Ishikawa (cell line): ENCODE measurements around the gene HCN4.

ENCODE experiments used
- CEBPB ChIP-seq: IDR thresholded peaks from 2 replicates; pipeline ENCODE4 v1.6.1; 2012
- CREB1 ChIP-seq: IDR thresholded peaks from 2 replicates; pipeline ENCODE4 v1.6.1; 2012; ENCODE audit warnings: low read depth
- EGR1 ChIP-seq: IDR thresholded peaks from 2 replicates; pipeline ENCODE4 v1.6.1; 2012
- EP300 ChIP-seq: IDR thresholded peaks from 2 replicates; pipeline ENCODE4 v1.6.1; 2012; ENCODE audit warnings: borderline replicate concordance
- FOXM1 ChIP-seq: IDR thresholded peaks from 2 replicates; pipeline ENCODE4 v1.6.1; 2012; ENCODE audit warnings: low read depth, borderline replicate concordance
- NFIC ChIP-seq: IDR thresholded peaks from 2 replicates; pipeline ENCODE4 v1.6.1; 2012
- RAD21 ChIP-seq: IDR thresholded peaks from 2 replicates; pipeline ENCODE4 v1.6.1; 2012; ENCODE audit warnings: low read depth
- TAF1 ChIP-seq: IDR thresholded peaks from 2 replicates; pipeline ENCODE4 v1.6.1; 2012; ENCODE audit warnings: low read depth, mild to moderate bottlenecking
- TCF12 ChIP-seq: IDR thresholded peaks from 2 replicates; pipeline ENCODE4 v1.6.1; 2012; ENCODE audit warnings: low read depth
- TEAD4 ChIP-seq: IDR thresholded peaks from 2 replicates; pipeline ENCODE4 v1.6.1; 2012
- YY1 ChIP-seq: IDR thresholded peaks from 2 replicates; pipeline ENCODE4 v1.6.1; 2012; ENCODE audit warnings: low read depth
- ZBTB7A ChIP-seq: IDR thresholded peaks from 2 replicates; pipeline ENCODE4 v1.6.1; 2012; ENCODE audit warnings: low read depth
- TF ChIP-seq, protein P1 (sequence below): IDR thresholded peaks from 2 replicates; pipeline ENCODE4 v1.6.1; 2012
- TF ChIP-seq, protein P2 (sequence below): IDR thresholded peaks from 2 replicates; pipeline ENCODE4 v1.6.1; 2012
- TF ChIP-seq, protein P3 (sequence below): IDR thresholded peaks from 2 replicates; pipeline ENCODE4 v1.6.1; 2012; ENCODE audit warnings: low read depth, mild to moderate bottlenecking

The HCN4 gene

DNA sequence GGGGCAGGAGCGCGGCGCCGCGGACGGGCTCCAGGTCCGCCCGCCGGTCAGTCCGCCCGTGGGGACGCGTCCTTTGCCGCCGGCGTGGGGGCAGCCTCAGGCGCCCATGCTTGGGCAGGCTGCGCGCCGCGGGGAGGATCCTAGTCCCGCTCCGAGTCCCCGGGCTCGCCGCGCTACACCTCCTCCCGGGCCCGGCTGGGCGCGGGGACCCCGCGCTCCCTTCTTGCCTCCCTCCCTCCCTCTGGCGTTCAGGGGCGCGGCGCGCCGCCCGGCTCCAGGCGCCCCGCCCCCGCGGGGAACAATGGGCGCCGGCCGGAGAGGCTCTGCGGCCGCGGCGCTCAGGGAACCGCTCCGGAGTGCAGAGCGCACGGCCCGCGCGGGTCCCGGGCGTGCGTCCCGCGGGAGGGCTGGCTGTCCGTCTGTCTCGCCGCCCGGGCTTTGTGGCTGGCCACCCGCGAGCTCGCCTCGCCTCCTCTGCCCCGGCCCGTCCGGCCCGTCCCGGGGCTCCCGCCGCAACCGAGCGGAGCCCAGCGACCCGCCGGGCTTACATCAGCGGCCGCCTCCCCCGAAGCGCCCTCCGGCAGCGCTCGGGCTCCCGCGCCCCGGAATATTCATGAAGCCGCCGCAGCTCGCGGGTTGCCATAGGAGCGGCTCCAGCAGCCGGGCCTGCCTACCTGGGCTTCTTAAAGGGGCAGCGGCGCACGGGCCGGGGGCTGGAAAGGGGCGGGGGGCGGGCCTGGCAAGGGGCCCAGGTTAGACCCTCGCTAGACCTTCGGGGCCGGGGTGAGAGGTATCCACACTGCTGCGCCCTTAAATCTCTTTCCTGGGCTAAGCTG is at the start of gene HCN4:
Gene HCN4, minus strand, starts transcription at position 658 of the 836 bp plus-strand sequence. CDS start 688 bp downstream, outside the sequence.
- TF ChIP-seq CEBPB (no peak), RAD21 (no peak), EGR1 (no peak), TAF1 (no peak), TCF12 (no peak), CREB1 (no peak), EP300 (no peak), NFIC (no peak), YY1 (no peak), FOXM1 (no peak)
- TF ChIP-seq, protein P1, sequence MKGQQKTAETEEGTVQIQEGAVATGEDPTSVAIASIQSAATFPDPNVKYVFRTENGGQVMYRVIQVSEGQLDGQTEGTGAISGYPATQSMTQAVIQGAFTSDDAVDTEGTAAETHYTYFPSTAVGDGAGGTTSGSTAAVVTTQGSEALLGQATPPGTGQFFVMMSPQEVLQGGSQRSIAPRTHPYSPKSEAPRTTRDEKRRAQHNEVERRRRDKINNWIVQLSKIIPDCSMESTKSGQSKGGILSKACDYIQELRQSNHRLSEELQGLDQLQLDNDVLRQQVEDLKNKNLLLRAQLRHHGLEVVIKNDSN, result no peak
- TF ChIP-seq, protein P2, sequence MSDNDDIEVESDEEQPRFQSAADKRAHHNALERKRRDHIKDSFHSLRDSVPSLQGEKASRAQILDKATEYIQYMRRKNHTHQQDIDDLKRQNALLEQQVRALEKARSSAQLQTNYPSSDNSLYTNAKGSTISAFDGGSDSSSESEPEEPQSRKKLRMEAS, result no peak

DNA sequence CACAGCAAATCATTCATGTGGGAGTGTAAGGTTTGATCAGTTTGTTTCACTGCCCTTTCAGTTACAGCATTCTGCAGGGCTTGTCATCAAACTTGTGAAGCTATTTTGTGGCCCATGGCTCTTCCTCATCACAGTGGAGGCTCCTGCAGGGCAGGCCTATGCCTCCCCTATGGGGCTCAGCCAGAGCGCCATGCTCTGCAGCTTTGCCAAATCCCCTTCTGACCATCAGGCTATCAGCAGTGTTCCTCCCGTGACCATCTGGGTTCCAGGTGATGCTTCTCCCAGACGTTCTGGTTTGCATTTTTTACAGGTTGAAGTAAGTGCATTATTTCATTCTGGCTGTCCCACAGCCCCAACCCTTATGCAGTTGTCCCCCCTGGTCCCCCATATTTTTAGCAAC is 46.1 kb upstream of the HCN4 start:
- TF ChIP-seq, protein P3, sequence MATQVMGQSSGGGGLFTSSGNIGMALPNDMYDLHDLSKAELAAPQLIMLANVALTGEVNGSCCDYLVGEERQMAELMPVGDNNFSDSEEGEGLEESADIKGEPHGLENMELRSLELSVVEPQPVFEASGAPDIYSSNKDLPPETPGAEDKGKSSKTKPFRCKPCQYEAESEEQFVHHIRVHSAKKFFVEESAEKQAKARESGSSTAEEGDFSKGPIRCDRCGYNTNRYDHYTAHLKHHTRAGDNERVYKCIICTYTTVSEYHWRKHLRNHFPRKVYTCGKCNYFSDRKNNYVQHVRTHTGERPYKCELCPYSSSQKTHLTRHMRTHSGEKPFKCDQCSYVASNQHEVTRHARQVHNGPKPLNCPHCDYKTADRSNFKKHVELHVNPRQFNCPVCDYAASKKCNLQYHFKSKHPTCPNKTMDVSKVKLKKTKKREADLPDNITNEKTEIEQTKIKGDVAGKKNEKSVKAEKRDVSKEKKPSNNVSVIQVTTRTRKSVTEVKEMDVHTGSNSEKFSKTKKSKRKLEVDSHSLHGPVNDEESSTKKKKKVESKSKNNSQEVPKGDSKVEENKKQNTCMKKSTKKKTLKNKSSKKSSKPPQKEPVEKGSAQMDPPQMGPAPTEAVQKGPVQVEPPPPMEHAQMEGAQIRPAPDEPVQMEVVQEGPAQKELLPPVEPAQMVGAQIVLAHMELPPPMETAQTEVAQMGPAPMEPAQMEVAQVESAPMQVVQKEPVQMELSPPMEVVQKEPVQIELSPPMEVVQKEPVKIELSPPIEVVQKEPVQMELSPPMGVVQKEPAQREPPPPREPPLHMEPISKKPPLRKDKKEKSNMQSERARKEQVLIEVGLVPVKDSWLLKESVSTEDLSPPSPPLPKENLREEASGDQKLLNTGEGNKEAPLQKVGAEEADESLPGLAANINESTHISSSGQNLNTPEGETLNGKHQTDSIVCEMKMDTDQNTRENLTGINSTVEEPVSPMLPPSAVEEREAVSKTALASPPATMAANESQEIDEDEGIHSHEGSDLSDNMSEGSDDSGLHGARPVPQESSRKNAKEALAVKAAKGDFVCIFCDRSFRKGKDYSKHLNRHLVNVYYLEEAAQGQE, result no peak
- no peak for TF ChIP-seq FOXM1
- TF ChIP-seq YY1, result no peak
- TF ChIP-seq TAF1, result no peak
- no peak for TF ChIP-seq NFIC

DNA sequence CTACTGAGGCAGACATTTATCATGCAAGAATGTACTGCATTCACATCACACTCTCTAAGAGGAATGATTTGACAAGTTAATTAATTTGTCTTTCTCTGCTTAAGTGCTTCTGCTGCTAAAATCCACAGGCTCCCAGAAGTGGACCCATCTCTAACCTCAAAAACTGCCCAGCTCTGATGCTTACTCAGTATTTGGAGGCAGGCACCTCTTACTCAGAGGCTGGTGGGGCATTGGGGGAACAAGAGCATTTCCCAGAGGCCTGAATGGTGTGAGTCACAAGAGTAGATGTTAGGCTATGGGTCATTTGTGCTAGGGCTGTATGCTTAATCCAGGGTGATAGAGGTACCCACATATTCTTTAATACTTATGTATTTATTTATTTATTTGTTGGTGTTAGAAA is 34.4 kb upstream of the HCN4 start:
- TF ChIP-seq FOXM1 (no peak), CEBPB (no peak), EP300 (no peak), TCF12 (no peak), YY1 (no peak), CREB1 (no peak), TAF1 (no peak), NFIC (no peak), EGR1 (no peak)

DNA sequence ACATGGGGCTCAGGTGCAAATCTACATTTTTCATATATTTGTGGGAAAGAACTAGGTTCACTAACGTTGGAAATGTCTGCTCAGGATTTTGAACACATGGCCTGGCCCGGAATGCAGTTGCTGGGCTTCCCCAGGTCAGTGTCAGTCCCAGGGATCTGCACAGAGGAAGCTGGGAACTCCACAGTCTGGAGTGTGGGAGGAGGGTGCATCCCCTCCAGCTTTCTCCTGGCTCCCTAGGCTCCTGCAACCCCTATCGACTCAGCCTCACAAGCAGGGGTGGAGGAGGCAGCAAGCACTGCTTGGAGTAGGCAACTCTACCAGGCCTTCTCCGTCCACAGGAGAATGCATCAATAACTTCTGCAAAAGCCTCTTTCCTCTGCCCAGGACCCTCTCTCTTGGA is 30.1 kb upstream of the HCN4 start:
- TF ChIP-seq, protein P2, result no peak
- TF ChIP-seq NFIC (no peak), TEAD4 (no peak), CEBPB (no peak), TAF1 (no peak), FOXM1 (no peak), YY1 (no peak), CREB1 (no peak), RAD21 (no peak), ZBTB7A (no peak), TCF12 (no peak), EP300 (no peak), EGR1 (no peak)
- TF ChIP-seq, protein P3, result no peak
- TF ChIP-seq, protein P1, result no peak

DNA sequence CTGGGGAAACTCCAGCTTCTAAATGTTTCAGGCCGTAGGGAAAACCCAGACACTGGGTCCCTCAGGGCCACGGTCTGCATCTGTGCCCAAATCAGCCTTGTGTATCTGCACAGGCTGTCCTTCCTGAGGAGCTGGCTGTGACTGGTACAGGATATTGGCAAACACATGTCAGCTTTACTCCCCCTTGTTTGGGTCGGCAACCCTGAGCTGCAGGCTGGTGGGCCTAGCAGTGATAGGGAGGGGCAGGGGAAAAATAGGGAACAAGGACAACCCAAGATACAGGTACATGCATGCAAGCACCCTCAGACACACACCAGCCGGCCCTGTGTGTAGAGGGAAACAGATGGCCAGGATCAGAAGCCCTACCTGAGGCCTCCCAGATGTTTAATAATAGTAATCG is 28.7 kb upstream of the HCN4 start:
- no peak for TF ChIP-seq RAD21

DNA sequence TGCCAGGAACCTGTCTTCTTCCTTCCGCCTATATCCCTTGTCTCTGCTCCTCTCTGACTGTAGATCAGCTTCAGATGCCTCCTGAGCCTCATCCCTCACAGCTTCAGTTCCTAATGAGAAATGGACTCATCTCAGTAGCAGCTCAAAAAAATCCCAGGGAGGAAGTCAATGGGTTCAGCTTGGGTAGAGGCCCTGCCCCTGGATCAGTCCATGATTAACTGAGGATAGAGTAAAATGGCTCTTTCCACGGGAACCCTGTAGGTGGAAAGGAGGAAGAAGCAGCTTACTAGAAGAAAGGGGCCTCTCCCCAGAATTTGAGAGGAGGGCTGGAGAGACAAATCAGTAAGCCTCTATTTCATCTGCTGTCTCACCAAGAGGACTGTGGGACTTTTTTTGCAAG is 26.9 kb upstream of the HCN4 start:
- TF ChIP-seq NFIC (no peak), EP300 (no peak), CREB1 (no peak), YY1 (no peak), ZBTB7A (no peak), RAD21 (no peak), TAF1 (no peak), TEAD4 (no peak), TCF12 (no peak), EGR1 (no peak), FOXM1 (no peak), CEBPB (no peak)
- TF ChIP-seq, protein P2, result no peak
- TF ChIP-seq, protein P3, result no peak
- TF ChIP-seq, protein P1, result no peak
